ENCODE measurements around the gene HSPH1. TPM values are rescaled to one million over a fixed set of nuclear protein-coding genes. Genes with fewer than 3 reads are reported as not detected.
A peak's percentile ranks its signal among the peaks of the same experiment; 100 is the strongest.

Gene HSPH1
- total RNA-seq, 1 donor from 2014 or later: 94.9 TPM

GRCh38 chr13:31208559-31209122 lies 46.9 kb upstream of the HSPH1 start:
- Histone ChIP-seq H3K27me3 (no peaks in the 10 kb centered on the region), H4K20me1 (ENCODE audit: low read depth) (no peaks in the 10 kb centered on the region), H3K27ac (peak overlapping the region; percentile 10), H3K9me3 (ENCODE audit: low read depth) (no peaks in the 10 kb centered on the region), H3K4me2 (peak overlapping the region; percentile 50), H3K9ac (no peak overlapping the region), H3K79me2 (ENCODE audit: low read depth) (no peaks in the 10 kb centered on the region), H3K4me1 (peaks cover 32% of the 10 kb centered on the region), H2AFZ (replicated peaks) (no peak overlapping the region), H3F3A (ENCODE audit: low read depth) (peaks cover 28% of the 10 kb centered on the region), H3K4me3 (no peak overlapping the region), H3K36me3 (no peaks in the 10 kb centered on the region)
- H3K4me1 Mint-ChIP-seq: peaks cover 34% of the 10 kb centered on the region
- no peak overlapping the region for H3K4me3 Mint-ChIP-seq
- H3K27ac Mint-ChIP-seq: peak overlapping the region; percentile 72
- no peak for TF ChIP-seq EZH2phosphoT487 (IDR thresholded peaks at IDR 0.05)
- no peak for TF ChIP-seq EZH2 (IDR thresholded peaks at IDR 0.05)
- TF ChIP-seq CTCF (IDR thresholded peaks at IDR 0.05): no peak
- peaks cover 2% of the 10 kb centered on the region for H3K27me3 Mint-ChIP-seq (ENCODE audit: insufficient read depth, low read depth)
- peaks cover 2% of the 10 kb centered on the region for H3K9me3 Mint-ChIP-seq
- H3K36me3 Mint-ChIP-seq: no peaks in the 10 kb centered on the region
- DNase-seq (ENCODE audit: low spot score): no peak

GRCh38 chr13:31207661-31208552 lies 46.2 kb upstream of the HSPH1 start:
- H3K4me3 Mint-ChIP-seq: no peak overlapping the region
- H3K27ac Mint-ChIP-seq: peak overlapping the region; percentile 38
- peaks cover 28% of the 10 kb centered on the region for H3F3A ChIP-seq (ENCODE audit: low read depth)
- H3K4me1 ChIP-seq: peaks cover 31% of the 10 kb centered on the region
- H3K4me3 ChIP-seq: no peak overlapping the region
- H3K36me3 ChIP-seq: no peaks in the 10 kb centered on the region
- TF ChIP-seq EZH2 (IDR thresholded peaks at IDR 0.05): no peak
- no peak overlapping the region for H3K9ac ChIP-seq
- peak overlapping the region; percentile 56 for H3K27ac ChIP-seq
- H3K9me3 Mint-ChIP-seq: peaks cover 2% of the 10 kb centered on the region
- no peaks in the 10 kb centered on the region for H3K36me3 Mint-ChIP-seq
- H3K4me2 ChIP-seq: peak overlapping the region; percentile 50
- H3K9me3 ChIP-seq (ENCODE audit: low read depth): no peaks in the 10 kb centered on the region
- DNase-seq (ENCODE audit: low spot score): peak; percentile 25
- no peaks in the 10 kb centered on the region for H4K20me1 ChIP-seq (ENCODE audit: low read depth)
- no peaks in the 10 kb centered on the region for H3K79me2 ChIP-seq (ENCODE audit: low read depth)
- H3K4me1 Mint-ChIP-seq: peaks cover 32% of the 10 kb centered on the region
- H3K27me3 ChIP-seq: no peaks in the 10 kb centered on the region
- peaks cover 2% of the 10 kb centered on the region for H3K27me3 Mint-ChIP-seq (ENCODE audit: insufficient read depth, low read depth)
- H2AFZ ChIP-seq (replicated peaks): no peak overlapping the region

- Histone ChIP-seq H3K9ac (no peak overlapping the region), H2AFZ (replicated peaks) (no peak overlapping the region), H3F3A (ENCODE audit: low read depth) (peaks cover 21% of the 10 kb centered on the region), H3K27me3 (peaks cover 5% of the 10 kb centered on the region), H3K4me3 (no peak overlapping the region), H3K36me3 (no peaks in the 10 kb centered on the region), H3K4me2 (no peak overlapping the region), H3K4me1 (peaks cover 26% of the 10 kb centered on the region), H3K79me2 (ENCODE audit: low read depth) (peaks cover 11% of the 10 kb centered on the region), H3K27ac (no peak overlapping the region), H3K9me3 (ENCODE audit: low read depth) (no peaks in the 10 kb centered on the region), H4K20me1 (ENCODE audit: low read depth) (no peaks in the 10 kb centered on the region)
- peaks cover 26% of the 10 kb centered on the region for H3K4me1 Mint-ChIP-seq
- TF ChIP-seq CTCF (IDR thresholded peaks at IDR 0.05) (no peak), EZH2 (IDR thresholded peaks at IDR 0.05) (no peak), EZH2phosphoT487 (IDR thresholded peaks at IDR 0.05) (no peak)
- H3K36me3 Mint-ChIP-seq: no peaks in the 10 kb centered on the region
- peaks cover 2% of the 10 kb centered on the region for H3K27me3 Mint-ChIP-seq (ENCODE audit: insufficient read depth, low read depth)
- no peak for DNase-seq (ENCODE audit: low spot score)
- H3K27ac Mint-ChIP-seq: no peak overlapping the region
- peaks cover 2% of the 10 kb centered on the region for H3K9me3 Mint-ChIP-seq
- H3K4me3 Mint-ChIP-seq: no peak overlapping the region
Observed at GRCh38 chr13:31204592-31204991, 42.9 kb upstream of the HSPH1 start.

All from neural progenitor cell (in vitro differentiated cells).